GM12801 (cell line): ENCODE measurements around the gene PPFIBP1.

Experiments used
- CTCF ChIP-seq: IDR thresholded peaks from one replicate; pipeline ENCODE4 v1.5.1; 2011; ENCODE audit warnings: control low read depth; ENCODE audit not compliant: insufficient read length; ENCODE audit errors: extremely low read depth

The PPFIBP1 gene

GRCh38 chr12:27709212-27709931, 185.4 kb downstream of the PPFIBP1 start:
- no peak for TF ChIP-seq CTCF

- no peak for TF ChIP-seq CTCF
Observed at GRCh38 chr12:27709932-27710591, 186.1 kb downstream of the PPFIBP1 start.

- no peak for TF ChIP-seq CTCF
Observed at GRCh38 chr12:27710592-27711316, 186.7 kb downstream of the PPFIBP1 start, which contains the start of gene MRPS35. TSS of gene MRPS35 (plus strand) at chr12:27710832. CDS start at chr12:27710844, 12 bp downstream.

GRCh38 chr12:27711317-27711682, 187.3 kb downstream of the PPFIBP1 start:
- no peak for TF ChIP-seq CTCF

DNA sequence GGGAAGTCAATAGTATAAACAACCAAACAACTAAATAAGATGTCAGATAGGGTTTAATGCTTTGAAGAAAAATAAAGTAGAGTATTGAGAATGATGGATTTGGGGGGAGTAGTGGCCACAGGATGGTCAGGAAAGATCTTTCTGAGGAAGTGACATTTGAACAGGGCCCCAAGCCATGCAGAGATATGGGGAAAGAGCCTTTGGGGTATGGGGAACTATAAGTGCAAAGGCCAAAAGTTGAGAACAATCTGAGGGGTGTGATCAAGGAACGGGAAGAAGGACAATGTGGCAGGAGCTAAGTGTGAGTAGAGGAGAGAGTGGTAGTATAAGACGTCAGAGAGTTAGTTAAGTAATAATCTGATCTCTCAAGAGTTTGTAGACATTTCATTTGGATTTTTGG, 188.0 kb downstream of the PPFIBP1 start:
- no peak for TF ChIP-seq CTCF

DNA sequence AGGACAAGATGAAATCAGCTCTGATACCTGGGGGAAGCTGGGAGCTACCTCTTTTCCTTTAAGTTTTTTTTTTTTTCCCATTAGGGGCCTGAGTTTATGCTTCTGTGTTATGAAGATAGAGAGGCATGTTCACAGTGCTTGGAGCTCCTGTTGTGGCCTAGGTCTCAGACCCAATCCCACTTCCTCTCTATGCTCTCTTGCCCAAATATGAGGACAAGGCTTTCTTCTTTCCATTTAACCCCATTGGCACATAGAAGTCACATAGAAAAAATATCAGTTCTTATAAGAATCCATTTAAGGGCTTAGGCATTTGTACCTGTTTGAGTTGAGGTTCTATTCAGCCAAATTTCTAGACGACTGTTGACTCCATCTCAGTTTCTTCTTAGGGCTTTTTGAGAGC, 199.2 kb downstream of the PPFIBP1 start:
- no peak for TF ChIP-seq CTCF

DNA sequence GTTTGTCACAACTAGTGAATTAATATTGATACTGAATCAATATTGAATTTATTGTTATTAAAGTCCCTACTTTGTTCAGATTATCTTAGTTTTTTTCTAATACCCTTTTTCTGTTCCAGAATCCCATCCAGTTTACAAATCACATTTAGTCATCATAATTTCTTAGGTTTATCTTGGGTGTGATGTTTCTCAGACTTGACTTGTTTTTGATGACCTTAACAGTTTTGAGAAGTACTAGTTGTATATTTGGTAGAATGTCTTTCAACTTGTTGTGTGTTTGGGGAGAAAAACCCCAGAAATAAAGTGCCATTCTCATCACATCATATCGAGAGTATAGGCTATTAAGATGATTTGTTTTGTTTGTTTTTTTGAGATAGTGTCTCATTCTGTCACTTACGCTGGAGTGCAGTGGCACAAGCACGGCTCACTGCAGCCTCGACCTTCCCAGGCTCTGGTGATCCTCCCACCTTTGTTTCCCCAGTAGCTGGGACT, 206.1 kb downstream of the PPFIBP1 start:
- no peak for TF ChIP-seq CTCF
